Endothelial cell (in vitro differentiated cells): ENCODE data around the gene CLEC3B. TPM values are rescaled to one million over a fixed set of nuclear protein-coding genes. Genes with fewer than 3 reads are reported as not detected.
A peak's percentile ranks its signal among the peaks of the same experiment; 100 is the strongest.
"Not testable (repeated sequence)": the region's sequence is repeated elsewhere in the genome, so short reads cannot be mapped to it uniquely, and the experiment has no call there.

Source experiments
- DNase-seq: peaks from one replicate; pipeline ENCODE4 v3.0.0; 2021; ENCODE audit warnings: low spot score
- H3K27ac Mint-ChIP-seq: one replicate; pipeline ENCODE4 v1.8.0; 2021; ENCODE audit warnings: mixed read lengths, inconsistent platforms; ENCODE audit not compliant: unreplicated experiment
- H3K27me3 Mint-ChIP-seq: one replicate; pipeline ENCODE4 v1.8.0; 2021; ENCODE audit warnings: mild to moderate bottlenecking, moderate library complexity, mixed read lengths, inconsistent platforms; ENCODE audit not compliant: unreplicated experiment
- H3K36me3 Mint-ChIP-seq: one replicate; pipeline ENCODE4 v1.8.0; 2021; ENCODE audit warnings: mild to moderate bottlenecking, low read depth, mixed read lengths, inconsistent platforms; ENCODE audit not compliant: unreplicated experiment
- H3K4me1 Mint-ChIP-seq: one replicate; pipeline ENCODE4 v1.8.0; 2021; ENCODE audit warnings: mild to moderate bottlenecking, mixed read lengths, inconsistent platforms; ENCODE audit not compliant: unreplicated experiment
- H3K4me3 Mint-ChIP-seq: one replicate; pipeline ENCODE4 v1.8.0; 2021; ENCODE audit warnings: mild to moderate bottlenecking, mixed read lengths, inconsistent platforms; ENCODE audit not compliant: unreplicated experiment
- H3K9me3 Mint-ChIP-seq: one replicate; pipeline ENCODE4 v1.8.0; 2021; ENCODE audit warnings: mixed read lengths, inconsistent platforms; ENCODE audit not compliant: unreplicated experiment
- CTCF ChIP-seq: fragments of 200-600 bp; sonication (generic); IDR thresholded peaks from one replicate; pipeline ENCODE4 v1.5.0; 2021; ENCODE audit warnings: antibody characterized with exemption; ENCODE audit not compliant: unreplicated experiment
- total RNA-seq: library from RNA; stranded (reverse); fragmentation: NEBNext Ultra II Directional; extraction: Animal tissue kit (Norgen Biotek cat#: 25700); gene quantifications from one replicate; pipeline ENCODE4 v1.2.1, GENCODE V29; 2021; ENCODE audit not compliant: unreplicated experiment

Gene CLEC3B
- total RNA-seq, 1 donor from 2014 or later: 0.41 TPM

- Mint-ChIP-seq H3K4me1 (peaks cover 3% of the 10 kb centered on the region), H3K9me3 (no peaks in the 10 kb centered on the region)
Observed at GRCh38 chr3:45075821-45076625, 49.9 kb downstream of the CLEC3B start.

GRCh38 chr3:45078256-45078655, 52.2 kb downstream of the CLEC3B start:
- H3K27me3 Mint-ChIP-seq: not testable (repeated sequence)

More at GRCh38 chr3:45075821-45076625, 49.9 kb downstream of the CLEC3B start:
- TF ChIP-seq CTCF: no peak
- peaks cover 3% of the 10 kb centered on the region for H3K27me3 Mint-ChIP-seq
- H3K4me3 Mint-ChIP-seq: no peak overlapping the region
- no peak overlapping the region for H3K27ac Mint-ChIP-seq
- peaks cover 4% of the 10 kb centered on the region for H3K36me3 Mint-ChIP-seq
- DNase-seq: no peak

GRCh38 chr3:45078910-45079522, 52.9 kb downstream of the CLEC3B start:
- H3K27ac Mint-ChIP-seq: no peak overlapping the region
- no peaks in the 10 kb centered on the region for H3K9me3 Mint-ChIP-seq
- DNase-seq: no peak
- no peak overlapping the region for H3K4me3 Mint-ChIP-seq
- H3K27me3 Mint-ChIP-seq: peaks cover 3% of the 10 kb centered on the region
- peaks cover 3% of the 10 kb centered on the region for H3K4me1 Mint-ChIP-seq
- peaks cover 4% of the 10 kb centered on the region for H3K36me3 Mint-ChIP-seq
- TF ChIP-seq CTCF: peak; percentile 8

More at GRCh38 chr3:45078256-45078655, 52.2 kb downstream of the CLEC3B start:
- H3K27ac Mint-ChIP-seq, H3K9me3 Mint-ChIP-seq, DNase-seq, H3K36me3 Mint-ChIP-seq, H3K4me1 Mint-ChIP-seq, H3K4me3 Mint-ChIP-seq: not testable (repeated sequence)

- H3K4me3 Mint-ChIP-seq: no peak overlapping the region
- peaks cover 2% of the 10 kb centered on the region for H3K27me3 Mint-ChIP-seq
- DNase-seq: no peak
- peaks cover 4% of the 10 kb centered on the region for H3K36me3 Mint-ChIP-seq
- H3K27ac Mint-ChIP-seq: no peak overlapping the region
- H3K9me3 Mint-ChIP-seq: no peaks in the 10 kb centered on the region
- TF ChIP-seq CTCF: no peak
- peaks cover 3% of the 10 kb centered on the region for H3K4me1 Mint-ChIP-seq
Observed at GRCh38 chr3:45079715-45080114, 53.6 kb downstream of the CLEC3B start.

GRCh38 chr3:45080824-45081223, 54.7 kb downstream of the CLEC3B start:
- no peak for TF ChIP-seq CTCF
- no peak overlapping the region for H3K4me3 Mint-ChIP-seq
- H3K9me3 Mint-ChIP-seq: no peaks in the 10 kb centered on the region

More at GRCh38 chr3:45080824-45081223, 54.7 kb downstream of the CLEC3B start:
- Mint-ChIP-seq H3K4me1 (peaks cover 5% of the 10 kb centered on the region), H3K27me3 (peaks cover 2% of the 10 kb centered on the region), H3K36me3 (peaks cover 4% of the 10 kb centered on the region), H3K27ac (no peak overlapping the region)
- DNase-seq: no peak
